Measurements from ENCODE around the gene TTC27. TPM values are rescaled to one million over a fixed set of nuclear protein-coding genes. Genes with fewer than 3 reads are reported as not detected.

TTC27 gene
- total RNA-seq, 2 donors from 2014 or later: 16.4 to 20.3 TPM

GRCh38 chr2:32838949-32839348, 211.1 kb downstream of the TTC27 start:
- 93 to 95% methylated on average over 2 to 4 of the region's 4 CpGs for WGBS, 2 experiments (ENCODE audit: insufficient coverage in 1 of 2, insufficient read length in 1 of 2)
- Mint-ChIP-seq H3K36me3 (ENCODE audit: low read depth) (no peaks in the 10 kb centered on the region), H3K9me3 (no peaks in the 10 kb centered on the region), H3K27me3 (ENCODE audit: insufficient read depth) (no peaks in the 10 kb centered on the region), H3K4me1 (peaks cover 3% of the 10 kb centered on the region), H3K27ac (no peak overlapping the region), H3K4me3 (no peak overlapping the region)
- DNase-seq: no peak
- Histone ChIP-seq H3K36me3 (ENCODE audit: control insufficient read depth, insufficient read depth, low read length) (no peaks in the 10 kb centered on the region), H3K27me3 (ENCODE audit: control insufficient read depth, insufficient read depth, low read length, poor library complexity, severe bottlenecking) (no peaks in the 10 kb centered on the region), H3K9ac (ENCODE audit: extremely low read depth, low read length, poor library complexity, severe bottlenecking) (no peak overlapping the region), H3K4me1 (ENCODE audit: control insufficient read depth, insufficient read depth, low read length) (no peaks in the 10 kb centered on the region), H3K27ac (ENCODE audit: low read depth, low read length) (no peak overlapping the region), H3K9me3 (ENCODE audit: control insufficient read depth, low read length) (no peaks in the 10 kb centered on the region), H3K4me3 (ENCODE audit: low read length) (no peak overlapping the region)
- TF ChIP-seq CTCF (conservative IDR thresholded peaks at IDR 0.05): no peak

GRCh38 chr2:32841931-32842898, 214.4 kb downstream of the TTC27 start:
- DNase-seq: no peak
- Mint-ChIP-seq H3K4me3 (no peak overlapping the region), H3K27ac (no peak overlapping the region), H3K4me1 (no peaks in the 10 kb centered on the region), H3K9me3 (peaks cover 25% of the 10 kb centered on the region), H3K36me3 (ENCODE audit: low read depth) (no peaks in the 10 kb centered on the region), H3K27me3 (ENCODE audit: insufficient read depth) (no peaks in the 10 kb centered on the region)
- Histone ChIP-seq H3K9me3 (ENCODE audit: control insufficient read depth, low read length) (no peaks in the 10 kb centered on the region), H3K9ac (ENCODE audit: extremely low read depth, low read length, poor library complexity, severe bottlenecking) (no peak overlapping the region), H3K36me3 (ENCODE audit: control insufficient read depth, insufficient read depth, low read length) (no peaks in the 10 kb centered on the region), H3K4me3 (ENCODE audit: low read length) (no peak overlapping the region), H3K4me1 (ENCODE audit: control insufficient read depth, insufficient read depth, low read length) (no peaks in the 10 kb centered on the region), H3K27me3 (ENCODE audit: control insufficient read depth, insufficient read depth, low read length, poor library complexity, severe bottlenecking) (no peaks in the 10 kb centered on the region), H3K27ac (ENCODE audit: low read depth, low read length) (no peak overlapping the region)
- WGBS, 2 experiments (ENCODE audit: insufficient coverage in 1 of 2, insufficient read length in 1 of 2): 90 to 94% methylated on average over 7 to 11 of the region's 11 CpGs
- TF ChIP-seq CTCF (conservative IDR thresholded peaks at IDR 0.05): no peak

DNA sequence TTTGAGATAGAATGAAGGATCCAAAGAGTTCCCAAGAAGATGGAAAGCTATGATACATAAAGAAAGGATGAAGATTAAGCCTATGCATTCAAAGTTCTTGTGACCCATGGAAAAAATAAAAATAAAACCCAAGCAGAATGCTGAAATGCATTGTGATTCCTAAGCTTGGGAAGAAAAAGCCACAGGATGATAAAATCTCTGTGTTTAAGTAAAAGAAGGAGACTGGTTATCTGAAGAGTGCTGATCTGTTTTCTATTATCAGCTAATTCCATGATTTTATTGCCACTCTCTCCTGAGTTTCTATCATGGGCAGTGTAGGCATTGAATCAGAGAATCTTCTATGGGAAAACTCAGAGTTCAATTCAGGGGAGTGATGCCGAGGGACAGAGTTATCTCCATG, 215.8 kb downstream of the TTC27 start:
- no peak overlapping the region for H3K4me3 Mint-ChIP-seq
- no peak overlapping the region for H3K27ac ChIP-seq (ENCODE audit: low read depth, low read length)
- peaks cover 25% of the 10 kb centered on the region for H3K9me3 Mint-ChIP-seq
- no peaks in the 10 kb centered on the region for H3K4me1 Mint-ChIP-seq
- H3K27me3 Mint-ChIP-seq (ENCODE audit: insufficient read depth): no peaks in the 10 kb centered on the region
- no peak for DNase-seq
- TF ChIP-seq CTCF (conservative IDR thresholded peaks at IDR 0.05): no peak
- no peaks in the 10 kb centered on the region for H3K36me3 ChIP-seq (ENCODE audit: control insufficient read depth, insufficient read depth, low read length)
- no peaks in the 10 kb centered on the region for H3K4me1 ChIP-seq (ENCODE audit: control insufficient read depth, insufficient read depth, low read length)
- WGBS, 2 experiments (ENCODE audit: insufficient coverage in 1 of 2, insufficient read length in 1 of 2): 92 to 100% methylated on average over 1 of the region's 1 CpG
- no peaks in the 10 kb centered on the region for H3K27me3 ChIP-seq (ENCODE audit: control insufficient read depth, insufficient read depth, low read length, poor library complexity, severe bottlenecking)
- H3K36me3 Mint-ChIP-seq (ENCODE audit: low read depth): no peaks in the 10 kb centered on the region
- H3K27ac Mint-ChIP-seq: no peak overlapping the region
- no peak overlapping the region for H3K9ac ChIP-seq (ENCODE audit: extremely low read depth, low read length, poor library complexity, severe bottlenecking)
- no peaks in the 10 kb centered on the region for H3K9me3 ChIP-seq (ENCODE audit: control insufficient read depth, low read length)
- no peak overlapping the region for H3K4me3 ChIP-seq (ENCODE audit: low read length)

All from endodermal cell (in vitro differentiated cells).